ENCODE results near the gene FOXL2NB. TPM values are rescaled to one million over a fixed set of nuclear protein-coding genes. Genes with fewer than 3 reads are reported as not detected.

The FOXL2NB gene
- total RNA-seq, 1 experiment from 2014 or later, result not detected

GRCh38 chr3:138987181-138987580, 40.2 kb downstream of the FOXL2NB start:
- CTCF ChIA-PET, result interaction anchor here (0.6 kb wide), 1 partner anchor 31 kb away, joined by 3 read pairs; no protein-coding TSS in a partner anchor

GRCh38 chr3:138995706-138996105, 48.7 kb downstream of the FOXL2NB start:
- intact Hi-C loops (cut with micrococcal nuclease; ENCODE audit: unreplicated experiment), result no loop called here
- DNase-seq (ENCODE audit: low spot score), result no peak
- TF ChIP-seq CTCF (conservative IDR thresholded peaks at IDR 0.05; ENCODE audit: low read depth, low read length), result no peak
- TF ChIP-seq EZH2 (IDR thresholded peaks at IDR 0.05; ENCODE audit: borderline replicate concordance, low read depth, low read length, poor library complexity, severe bottlenecking), result no peak

More at GRCh38 chr3:138987181-138987580, 40.2 kb downstream of the FOXL2NB start:
- Histone ChIP-seq H3K27ac (ENCODE audit: low read depth, low read length, poor library complexity, severe bottlenecking) (no peak overlapping the region), H3K36me3 (ENCODE audit: insufficient read depth, low read length, poor library complexity, severe bottlenecking) (no peaks in the 10 kb centered on the region), H3K4me3 (ENCODE audit: low read depth, low read length, poor library complexity, severe bottlenecking) (no peak overlapping the region), H3K9me3 (ENCODE audit: low read depth, low read length, poor library complexity, severe bottlenecking) (no peaks in the 10 kb centered on the region), H3K27me3 (replicated peaks; ENCODE audit: insufficient read depth, low read depth, low read length, poor library complexity) (no peaks in the 10 kb centered on the region), H3K4me1 (ENCODE audit: insufficient read depth, low read length, poor library complexity, severe bottlenecking) (no peaks in the 10 kb centered on the region)
- no peak for TF ChIP-seq EZH2 (IDR thresholded peaks at IDR 0.05; ENCODE audit: borderline replicate concordance, low read depth, low read length, poor library complexity, severe bottlenecking)
- TF ChIP-seq CTCF (conservative IDR thresholded peaks at IDR 0.05; ENCODE audit: low read depth, low read length), result no peak
- intact Hi-C loops (cut with micrococcal nuclease; ENCODE audit: unreplicated experiment), result no loop called here
- no TSS peak for BruUV-seq (replicated peaks)
- POLR2A ChIA-PET (ENCODE audit: low non-redundant PET), result no interaction called here
- no peak for DNase-seq (ENCODE audit: low spot score)

More at GRCh38 chr3:138995706-138996105, 48.7 kb downstream of the FOXL2NB start:
- no TSS peak for BruUV-seq (replicated peaks)
- H3K27me3 ChIP-seq (replicated peaks; ENCODE audit: insufficient read depth, low read depth, low read length, poor library complexity), result peaks cover 37% of the 10 kb centered on the region
- H3K4me1 ChIP-seq (ENCODE audit: insufficient read depth, low read length, poor library complexity, severe bottlenecking), result no peaks in the 10 kb centered on the region
- ChIA-PET CTCF (no interaction called here), POLR2A (ENCODE audit: low non-redundant PET) (no interaction called here)
- H3K9me3 ChIP-seq (ENCODE audit: low read depth, low read length, poor library complexity, severe bottlenecking), result no peaks in the 10 kb centered on the region
- H3K27ac ChIP-seq (ENCODE audit: low read depth, low read length, poor library complexity, severe bottlenecking), result no peak overlapping the region
- no peaks in the 10 kb centered on the region for H3K36me3 ChIP-seq (ENCODE audit: insufficient read depth, low read length, poor library complexity, severe bottlenecking)
- H3K4me3 ChIP-seq (ENCODE audit: low read depth, low read length, poor library complexity, severe bottlenecking), result no peak overlapping the region

Other genes with a start within 250 kb of the FOXL2NB start
- gene PIK3CB, start 112.3 kb upstream of the FOXL2NB start, total RNA-seq (2021), result 16.4 and 17.4 TPM in 2 replicates
- gene FOXL2, start 80 bp upstream of the FOXL2NB start, total RNA-seq (2021), result not detected in 2 replicates
- gene PRR23A, start 59.1 kb downstream of the FOXL2NB start, total RNA-seq (2021), result not detected in 2 replicates
- not detected in 2 replicates for gene PRR23B, start 73.7 kb downstream of the FOXL2NB start, total RNA-seq (2021)
- not detected in 2 replicates for gene PRR23C, start 97.7 kb downstream of the FOXL2NB start, total RNA-seq (2021)

All from A673 (cell line).